Astrocyte (in vitro differentiated cells and primary cell): ENCODE data around the gene THY1. TPM values are rescaled to one million over a fixed set of nuclear protein-coding genes. Genes with fewer than 3 reads are reported as not detected.

ENCODE experiments used
- DNase-seq: peaks from one replicate; pipeline ENCODE4 v3.0.0-alpha.2; 2010; ENCODE audit warnings: low read depth
- FAIRE-seq: peaks from 2 replicates; lab custom pipeline; 2011; peaks lifted over from hg19 to GRCh38; lab: Jason Lieb, UNC
- H2AFZ ChIP-seq: 2 replicates; pipeline ENCODE4 v1.6.0; 2012; ENCODE audit warnings: low read depth, low read length, inconsistent platforms
- H3K27ac ChIP-seq: 2 replicates; pipeline ENCODE4 v1.5.1; 2011; ENCODE audit warnings: low read depth, low read length, inconsistent platforms
- H3K27me3 ChIP-seq: 2 replicates; pipeline ENCODE4 v1.6.0; 2011; ENCODE audit warnings: low read length, inconsistent platforms; ENCODE audit not compliant: insufficient read depth
- H3K36me3 ChIP-seq: 2 replicates; pipeline ENCODE4 v1.5.1; 2011; ENCODE audit warnings: low read length, inconsistent platforms; ENCODE audit not compliant: insufficient read depth
- H3K4me1 ChIP-seq: 2 replicates; pipeline ENCODE4 v1.5.1; 2011; ENCODE audit warnings: low read length, inconsistent platforms; ENCODE audit not compliant: insufficient read depth
- H3K4me2 ChIP-seq: 2 replicates; pipeline ENCODE4 v1.6.0; 2012; ENCODE audit warnings: low read length, inconsistent platforms
- H3K4me3 ChIP-seq: 2 replicates; pipeline ENCODE4 v1.5.1; 2011; ENCODE audit warnings: low read depth, mild to moderate bottlenecking, low read length, inconsistent platforms; ENCODE audit not compliant: insufficient read depth
- H3K79me2 ChIP-seq: 2 replicates; pipeline ENCODE4 v1.6.0; 2012; ENCODE audit warnings: mild to moderate bottlenecking, low read length, inconsistent platforms; ENCODE audit not compliant: insufficient read depth
- H3K9ac ChIP-seq: 2 replicates; pipeline ENCODE4 v1.6.0; 2012; ENCODE audit warnings: mild to moderate bottlenecking, low read length, inconsistent platforms
- H3K9me3 ChIP-seq: 2 replicates; pipeline ENCODE4 v1.5.1; 2012; ENCODE audit warnings: low read depth, mild to moderate bottlenecking, low read length, inconsistent platforms; ENCODE audit not compliant: insufficient read depth
- H4K20me1 ChIP-seq: 2 replicates; pipeline ENCODE4 v1.6.0; 2012; ENCODE audit warnings: low read length, inconsistent platforms; ENCODE audit not compliant: insufficient read depth
- H3K27ac Mint-ChIP-seq: one replicate; pipeline ENCODE4 v1.8.0; 2021; ENCODE audit warnings: mild to moderate bottlenecking, mixed read lengths; ENCODE audit not compliant: unreplicated experiment
- H3K27me3 Mint-ChIP-seq: one replicate; pipeline ENCODE4 v1.8.0; 2021; ENCODE audit warnings: low read depth, mixed read lengths; ENCODE audit not compliant: unreplicated experiment
- H3K36me3 Mint-ChIP-seq: one replicate; pipeline ENCODE4 v1.8.0; 2021; ENCODE audit warnings: low read depth, mixed read lengths; ENCODE audit not compliant: unreplicated experiment
- H3K4me1 Mint-ChIP-seq: one replicate; pipeline ENCODE4 v1.8.0; 2021; ENCODE audit warnings: low read depth, mixed read lengths; ENCODE audit not compliant: unreplicated experiment
- H3K4me3 Mint-ChIP-seq: one replicate; pipeline ENCODE4 v1.8.0; 2021; ENCODE audit warnings: mild to moderate bottlenecking, moderate library complexity, mixed read lengths; ENCODE audit not compliant: unreplicated experiment
- H3K9me3 Mint-ChIP-seq: one replicate; pipeline ENCODE4 v1.8.0; 2021; ENCODE audit warnings: mild to moderate bottlenecking, mixed read lengths; ENCODE audit not compliant: unreplicated experiment
- EZH2 ChIP-seq: IDR thresholded peaks from 2 replicates; pipeline ENCODE4 v1.6.1; 2012; ENCODE audit warnings: mild to moderate bottlenecking, low read length, inconsistent platforms; ENCODE audit not compliant: insufficient read depth
- total RNA-seq: library from RNA; stranded (reverse); gene quantifications from 2 replicates; pipeline ENCODE4 v1.2.1, GENCODE V29; 2021
- TF ChIP-seq, protein P1 (sequence below): IDR thresholded peaks from 2 replicates; pipeline ENCODE4 v1.5.1; 2011; ENCODE audit warnings: low read depth, mild to moderate bottlenecking, inconsistent platforms, low read length, moderate library complexity; ENCODE audit not compliant: insufficient read depth

THY1 gene
- total RNA-seq, 1 donor from 2014 or later, result 104 TPM

DNA sequence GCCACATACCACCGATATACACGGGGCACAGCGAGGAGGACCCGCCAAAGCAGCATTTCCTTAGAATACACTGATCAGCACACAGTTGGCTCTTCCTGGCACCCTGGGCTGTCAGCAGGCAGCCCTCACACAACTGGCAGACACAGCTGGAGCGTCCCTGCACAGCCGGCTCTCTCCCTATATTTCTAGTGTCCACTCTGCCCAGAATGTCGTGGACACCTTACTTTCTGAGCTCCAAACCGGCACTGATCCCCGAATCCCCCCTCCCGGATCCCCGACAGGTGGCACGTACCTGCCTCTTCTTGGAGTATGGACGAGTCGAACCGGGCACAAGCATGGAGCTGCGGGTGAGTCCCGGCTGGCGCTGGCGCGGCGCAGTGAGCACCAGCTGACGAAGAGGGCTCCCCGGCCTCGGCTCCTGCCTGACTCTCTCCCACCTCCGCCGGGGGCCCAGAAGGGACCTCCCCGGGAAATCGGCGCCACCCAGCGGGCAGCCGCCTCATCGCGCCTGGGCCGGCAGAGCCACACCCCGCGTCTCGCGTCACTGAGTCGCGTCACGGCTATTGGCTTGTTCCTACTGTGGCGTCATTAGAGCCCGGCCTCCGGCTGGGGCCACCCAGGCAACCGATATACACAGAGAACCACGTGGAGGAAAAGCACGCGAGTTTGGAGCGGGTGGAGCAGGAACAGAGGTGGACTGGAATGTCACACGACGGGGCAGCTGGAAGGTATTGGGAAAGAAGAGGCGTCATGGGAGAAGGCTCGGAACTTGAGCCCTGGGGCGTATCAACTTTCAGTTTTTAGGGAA lies 41.6 kb downstream of the THY1 start, which contains the start of gene USP2:
TSS of gene USP2 (minus strand) at position 510 of the 808 bp plus-strand sequence. CDS start 8,210 bp downstream, outside the sequence.
- Histone ChIP-seq H2AFZ (peak within 1 kb of the TSS; percentile 87), H4K20me1 (no peaks in the 10 kb centered on the region), H3K9me3 (no peaks in the 10 kb centered on the region), H3K4me3 (peak within 1 kb of the TSS; percentile 60), H3K27me3 (peaks cover 9% of the 10 kb centered on the region), H3K9ac (peak within 1 kb of the TSS; percentile 78), H3K4me1 (peaks cover 15% of the 10 kb centered on the region), H3K79me2 (no peaks in the 10 kb centered on the region), H3K4me2 (peak within 1 kb of the TSS; percentile 91), H3K27ac (peak within 1 kb of the TSS; percentile 43), H3K36me3 (no peaks in the 10 kb centered on the region)
- peak; percentile 89 for DNase-seq
- TF ChIP-seq EZH2, result no peak
- TF ChIP-seq, protein P1, sequence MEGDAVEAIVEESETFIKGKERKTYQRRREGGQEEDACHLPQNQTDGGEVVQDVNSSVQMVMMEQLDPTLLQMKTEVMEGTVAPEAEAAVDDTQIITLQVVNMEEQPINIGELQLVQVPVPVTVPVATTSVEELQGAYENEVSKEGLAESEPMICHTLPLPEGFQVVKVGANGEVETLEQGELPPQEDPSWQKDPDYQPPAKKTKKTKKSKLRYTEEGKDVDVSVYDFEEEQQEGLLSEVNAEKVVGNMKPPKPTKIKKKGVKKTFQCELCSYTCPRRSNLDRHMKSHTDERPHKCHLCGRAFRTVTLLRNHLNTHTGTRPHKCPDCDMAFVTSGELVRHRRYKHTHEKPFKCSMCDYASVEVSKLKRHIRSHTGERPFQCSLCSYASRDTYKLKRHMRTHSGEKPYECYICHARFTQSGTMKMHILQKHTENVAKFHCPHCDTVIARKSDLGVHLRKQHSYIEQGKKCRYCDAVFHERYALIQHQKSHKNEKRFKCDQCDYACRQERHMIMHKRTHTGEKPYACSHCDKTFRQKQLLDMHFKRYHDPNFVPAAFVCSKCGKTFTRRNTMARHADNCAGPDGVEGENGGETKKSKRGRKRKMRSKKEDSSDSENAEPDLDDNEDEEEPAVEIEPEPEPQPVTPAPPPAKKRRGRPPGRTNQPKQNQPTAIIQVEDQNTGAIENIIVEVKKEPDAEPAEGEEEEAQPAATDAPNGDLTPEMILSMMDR, result peak; percentile 74
- no peak for FAIRE-seq
- Mint-ChIP-seq H3K27me3 (peaks cover 5% of the 10 kb centered on the region), H3K27ac (no peak within 1 kb of the TSS), H3K36me3 (no peaks in the 10 kb centered on the region), H3K4me1 (peaks cover 8% of the 10 kb centered on the region), H3K9me3 (peaks cover 2% of the 10 kb centered on the region), H3K4me3 (no peak within 1 kb of the TSS)

DNA sequence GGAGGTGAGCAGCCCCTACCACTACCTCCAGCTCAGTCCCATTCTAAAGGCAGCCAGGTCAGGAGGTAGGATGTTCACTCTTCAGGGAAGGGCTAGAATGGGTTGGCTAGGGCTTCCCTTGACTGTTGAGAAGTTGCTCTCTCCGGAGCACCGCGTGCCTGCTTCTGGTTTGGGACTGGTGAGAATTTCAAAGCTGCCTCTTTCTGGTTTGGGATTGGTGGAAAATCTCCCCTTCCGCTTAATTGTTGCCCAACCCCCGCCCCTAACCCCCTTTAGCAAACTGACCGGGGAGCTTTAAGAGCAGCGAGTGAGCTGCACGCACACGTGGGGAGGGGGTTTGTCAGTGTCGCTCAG lies 42.2 kb downstream of the THY1 start:
- Mint-ChIP-seq H3K27ac (no peak overlapping the region), H3K27me3 (peaks cover 5% of the 10 kb centered on the region), H3K9me3 (peaks cover 2% of the 10 kb centered on the region), H3K36me3 (no peaks in the 10 kb centered on the region), H3K4me3 (no peak overlapping the region), H3K4me1 (peaks cover 9% of the 10 kb centered on the region)
- DNase-seq (no peak), FAIRE-seq (no peak)
- H3K4me2 ChIP-seq, result peak overlapping the region; percentile 91
- peaks cover 9% of the 10 kb centered on the region for H3K27me3 ChIP-seq
- no peaks in the 10 kb centered on the region for H4K20me1 ChIP-seq
- TF ChIP-seq EZH2, result no peak
- TF ChIP-seq, protein P1, result no peak
- H2AFZ ChIP-seq, result peak overlapping the region; percentile 87
- no peak overlapping the region for H3K27ac ChIP-seq
- H3K79me2 ChIP-seq, result no peaks in the 10 kb centered on the region
- H3K4me3 ChIP-seq, result peak overlapping the region; percentile 55
- H3K9ac ChIP-seq, result peak overlapping the region; percentile 78
- H3K36me3 ChIP-seq, result no peaks in the 10 kb centered on the region
- no peaks in the 10 kb centered on the region for H3K9me3 ChIP-seq
- H3K4me1 ChIP-seq, result peaks cover 21% of the 10 kb centered on the region
